HepG2 (cell line): Measurements from ENCODE around the gene ADAMTS12.

Experiments used
- JUND ChIP-seq: sonication (generic); formaldehyde crosslinking; IDR thresholded peaks from 2 replicates; pipeline ENCODE4 v1.8.0; 2022; ENCODE audit warnings: mild to moderate bottlenecking, missing genetic modification reagents
- MXI1 ChIP-seq: IDR thresholded peaks from 3 replicates; pipeline ENCODE4 v1.6.1; 2012; ENCODE audit warnings: low read depth, low read length, inconsistent platforms, borderline replicate concordance
- NFYB ChIP-seq: sonication (generic); formaldehyde crosslinking; IDR thresholded peaks from 2 replicates; pipeline ENCODE4 v1.4.0; 2020; ENCODE audit warnings: missing genetic modification reagents
- POLR2A ChIP-seq, 2 experiments: IDR thresholded peaks; 2 replicates each; pipeline ENCODE4 v1.6.1; 2011; ENCODE audit warnings: low read depth in 2 of 2, low read length in 2 of 2, mild to moderate bottlenecking in 1 of 2, moderate library complexity in 1 of 2; ENCODE audit not compliant: insufficient read depth in 1 of 2
- TRIM24 ChIP-seq: sonication (generic); formaldehyde crosslinking; IDR thresholded peaks from 2 replicates; pipeline ENCODE4 v1.8.0; 2022; ENCODE audit warnings: mild to moderate bottlenecking, missing genetic modification reagents
- TF ChIP-seq, protein P1 (sequence below): IDR thresholded peaks from 2 replicates; pipeline ENCODE4 v1.6.1; 2012; ENCODE audit warnings: inconsistent platforms
- TF ChIP-seq, protein P2 (sequence below): sonication (generic); formaldehyde crosslinking; IDR thresholded peaks from 2 replicates; pipeline ENCODE4 v1.4.0; 2020; ENCODE audit warnings: mild to moderate bottlenecking, missing genetic modification reagents

DNA sequence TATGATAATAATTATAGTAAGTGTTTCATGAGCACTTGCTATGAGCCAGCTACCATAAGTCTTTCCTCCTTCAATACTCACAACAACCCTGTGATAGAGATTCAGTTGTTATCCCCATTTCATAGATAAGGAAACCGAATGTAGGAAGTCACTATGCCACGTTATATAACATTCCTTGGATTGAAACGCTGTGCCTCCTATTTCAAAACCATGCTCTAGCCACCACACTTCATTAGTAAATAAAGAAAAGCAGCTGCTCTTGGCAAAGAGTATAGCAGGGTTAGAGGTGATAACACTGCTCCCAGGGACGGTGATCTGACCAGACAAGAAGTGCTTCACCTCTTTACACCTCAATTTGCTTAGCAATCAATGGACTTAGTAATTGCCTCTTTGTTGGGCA lies 5.5 kb downstream of the ADAMTS12 start:
- no peak for TF ChIP-seq MXI1
- no peak for TF ChIP-seq JUND (CRISPR knock-in tag)
- TF ChIP-seq, protein P1, sequence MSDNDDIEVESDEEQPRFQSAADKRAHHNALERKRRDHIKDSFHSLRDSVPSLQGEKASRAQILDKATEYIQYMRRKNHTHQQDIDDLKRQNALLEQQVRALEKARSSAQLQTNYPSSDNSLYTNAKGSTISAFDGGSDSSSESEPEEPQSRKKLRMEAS: no peak
- TF ChIP-seq, protein P2, sequence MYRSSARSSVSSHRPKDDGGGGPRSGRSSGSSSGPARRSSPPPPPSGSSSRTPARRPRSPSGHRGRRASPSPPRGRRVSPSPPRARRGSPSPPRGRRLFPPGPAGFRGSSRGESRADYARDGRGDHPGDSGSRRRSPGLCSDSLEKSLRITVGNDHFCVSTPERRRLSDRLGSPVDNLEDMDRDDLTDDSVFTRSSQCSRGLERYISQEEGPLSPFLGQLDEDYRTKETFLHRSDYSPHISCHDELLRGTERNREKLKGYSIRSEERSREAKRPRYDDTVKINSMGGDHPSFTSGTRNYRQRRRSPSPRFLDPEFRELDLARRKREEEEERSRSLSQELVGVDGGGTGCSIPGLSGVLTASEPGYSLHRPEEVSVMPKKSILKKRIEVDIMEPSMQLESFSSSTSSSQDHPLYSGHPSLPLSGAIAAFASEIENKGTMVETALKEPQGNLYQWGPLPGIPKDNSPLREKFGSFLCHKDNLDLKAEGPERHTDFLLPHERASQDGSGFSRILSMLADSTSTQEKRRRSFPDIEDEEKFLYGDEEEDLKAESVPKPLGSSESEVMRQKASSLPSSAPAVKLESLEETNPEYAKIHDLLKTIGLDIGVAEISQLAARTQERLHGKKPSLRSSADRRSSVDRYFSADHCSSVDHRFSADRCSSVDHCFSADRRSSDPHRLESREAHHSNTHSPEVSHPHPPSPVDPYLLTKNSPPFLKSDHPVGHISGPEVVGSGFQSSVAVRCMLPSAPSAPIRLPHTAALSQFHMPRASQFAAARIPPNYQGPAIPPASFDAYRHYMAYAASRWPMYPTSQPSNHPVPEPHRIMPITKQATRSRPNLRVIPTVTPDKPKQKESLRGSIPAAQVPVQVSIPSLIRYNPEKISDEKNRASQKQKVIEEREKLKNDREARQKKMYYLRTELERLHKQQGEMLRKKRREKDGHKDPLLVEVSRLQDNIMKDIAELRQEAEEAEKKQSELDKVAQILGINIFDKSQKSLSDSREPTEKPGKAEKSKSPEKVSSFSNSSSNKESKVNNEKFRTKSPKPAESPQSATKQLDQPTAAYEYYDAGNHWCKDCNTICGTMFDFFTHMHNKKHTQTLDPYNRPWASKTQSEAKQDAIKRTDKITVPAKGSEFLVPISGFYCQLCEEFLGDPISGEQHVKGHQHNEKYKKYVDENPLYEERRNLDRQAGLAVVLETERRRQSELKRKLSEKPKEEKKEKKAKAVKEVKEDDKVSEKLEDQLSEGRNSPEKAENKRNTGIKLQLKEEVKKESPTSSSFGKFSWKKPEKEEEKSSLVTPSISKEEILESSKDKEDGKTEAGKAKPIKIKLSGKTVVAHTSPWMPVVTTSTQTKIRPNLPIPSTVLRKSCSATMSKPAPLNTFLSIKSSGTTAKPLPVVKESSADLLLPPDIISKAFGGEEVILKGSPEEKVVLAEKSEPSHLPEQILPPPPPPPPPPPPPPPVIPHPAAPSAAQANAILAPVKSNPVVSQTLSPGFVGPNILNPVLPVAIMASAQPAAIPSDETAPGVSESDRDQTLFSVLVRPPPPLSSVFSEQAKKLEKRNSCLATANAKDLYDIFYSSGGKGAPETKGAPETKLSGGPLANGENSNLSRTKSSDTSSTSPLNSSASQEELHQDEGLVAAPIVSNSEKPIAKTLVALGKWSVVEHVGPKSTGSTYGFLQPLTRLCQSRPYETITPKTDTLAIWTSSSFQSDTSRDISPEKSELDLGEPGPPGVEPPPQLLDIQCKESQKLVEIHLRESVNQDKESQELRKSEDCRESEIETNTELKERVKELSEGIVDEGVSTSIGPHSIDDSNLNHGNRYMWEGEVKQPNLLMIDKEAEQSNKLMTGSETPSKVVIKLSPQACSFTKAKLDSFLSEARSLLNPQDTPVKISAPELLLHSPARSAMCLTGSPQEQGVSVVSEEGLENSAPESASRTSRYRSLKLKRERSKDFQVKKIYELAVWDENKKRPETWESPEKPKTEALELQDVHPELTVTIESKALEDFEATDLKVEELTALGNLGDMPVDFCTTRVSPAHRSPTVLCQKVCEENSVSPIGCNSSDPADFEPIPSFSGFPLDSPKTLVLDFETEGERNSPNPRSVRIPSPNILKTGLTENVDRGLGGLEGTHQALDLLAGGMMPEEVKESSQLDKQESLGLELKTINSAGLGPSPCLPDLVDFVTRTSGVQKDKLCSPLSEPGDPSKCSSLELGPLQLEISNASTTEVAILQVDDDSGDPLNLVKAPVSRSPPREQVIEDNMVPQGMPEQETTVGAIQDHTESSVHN (CRISPR knock-in tag): no peak
- TF ChIP-seq NFYB (CRISPR knock-in tag): no peak
- no peak for TF ChIP-seq TRIM24 (CRISPR knock-in tag)
- TF ChIP-seq POLR2A (IDR thresholded peaks at IDR 0.05; ENCODE audit: insufficient read depth in 1 of 2, low read depth in 2 of 2, low read length in 2 of 2): no peak
